Natural killer cell (primary cell): ENCODE data around the gene SLC38A2. TPM values are rescaled to one million over a fixed set of nuclear protein-coding genes. Genes with fewer than 3 reads are reported as not detected.
A peak's percentile ranks its signal among the peaks of the same experiment; 100 is the strongest.

ENCODE experiments used
- ATAC-seq, 3 donors: fragments of 150-1000 bp in 2 of 3; fragments of 200-7000 bp in 1 of 3; cut with Tn5 transposase; 1 replicate in 1 of 3; 2 replicates in 2 of 3; pipeline ENCODE4 v1.10.0; 2021; ENCODE audit warnings: mild to moderate bottlenecking in 2 of 3, moderate library complexity in 2 of 3
- DNase-seq, 2 donors: peaks; one replicate each; pipeline versions ENCODE4 v3.0.0 to v3.0.0-alpha.2; 2013 to 2021; ENCODE audit warnings: mixed read lengths in 1 of 2
- H3K27ac ChIP-seq: one replicate; pipeline ENCODE4 v1.5.1; 2013; ENCODE audit warnings: mild to moderate bottlenecking, low read length
- H3K27me3 ChIP-seq: one replicate; pipeline ENCODE4 v1.6.1; 2013; ENCODE audit warnings: low read length; ENCODE audit not compliant: control insufficient read depth, insufficient read depth
- H3K36me3 ChIP-seq: one replicate; pipeline ENCODE4 v1.6.1; 2013; ENCODE audit warnings: low read length; ENCODE audit not compliant: control insufficient read depth, insufficient read depth
- H3K4me1 ChIP-seq: one replicate; pipeline ENCODE4 v1.6.1; 2013; ENCODE audit warnings: low read length; ENCODE audit not compliant: control insufficient read depth, insufficient read depth
- H3K4me3 ChIP-seq: one replicate; pipeline ENCODE4 v1.5.1; 2013; ENCODE audit warnings: low read length
- H3K9me3 ChIP-seq: one replicate; pipeline ENCODE4 v1.6.1; 2013; ENCODE audit warnings: low read length; ENCODE audit not compliant: control insufficient read depth, insufficient read depth
- H3K27ac Mint-ChIP-seq, 2 donors: one replicate each; pipeline ENCODE4 v1.8.0; 2022; ENCODE audit warnings: mild to moderate bottlenecking in 2 of 2, mixed read lengths in 2 of 2, moderate library complexity in 1 of 2
- H3K27me3 Mint-ChIP-seq, 2 donors: one replicate each; pipeline ENCODE4 v1.8.0; 2022; ENCODE audit warnings: low read depth in 2 of 2, mixed read lengths in 2 of 2
- H3K36me3 Mint-ChIP-seq: one replicate; pipeline ENCODE4 v1.8.0; 2022; ENCODE audit warnings: mixed read lengths
- H3K4me1 Mint-ChIP-seq, 2 donors: one replicate each; pipeline ENCODE4 v1.8.0; 2022; ENCODE audit warnings: mixed read lengths in 2 of 2
- H3K4me3 Mint-ChIP-seq: one replicate; pipeline ENCODE4 v1.8.0; 2022; ENCODE audit warnings: mild to moderate bottlenecking, moderate library complexity, mixed read lengths
- H3K9me3 Mint-ChIP-seq, 2 donors: one replicate each; pipeline ENCODE4 v1.8.0; 2022; ENCODE audit warnings: mixed read lengths in 2 of 2
- whole genome bisulfite sequencing: methylation state at CpG from one replicate; pipeline ENCODE4 v1.1.7; 2013; ENCODE audit warnings: missing lambda C conversion rate; ENCODE audit not compliant: insufficient coverage; 5-methylcytosine and 5-hydroxymethylcytosine counted together
- intact Hi-C: fragments of 100-400 bp; cut with micrococcal nuclease; formaldehyde crosslinking; loops from one replicate; pipeline ENCODE4 v1.14.2; 2022
- total RNA-seq, 4 donors: library from RNA; stranded (reverse); fragments of 120-200 nt in 1 of 4; gene quantifications; one replicate each; pipeline versions ENCODE4 v1.2.3 to v1.2.4, GENCODE V29; 2013 to 2022
- TF ChIP-seq, protein P1 (sequence below): fragments of 200-600 bp; IDR thresholded peaks from one replicate; pipeline ENCODE4 v1.8.0; 2022; ENCODE audit warnings: antibody characterized with exemption

Gene SLC38A2
- total RNA-seq, 3 donors from 2014 or later (not counting 1 experiment from before 2014, with no cell fraction given) = 131 to 241 (median 167) TPM

DNA sequence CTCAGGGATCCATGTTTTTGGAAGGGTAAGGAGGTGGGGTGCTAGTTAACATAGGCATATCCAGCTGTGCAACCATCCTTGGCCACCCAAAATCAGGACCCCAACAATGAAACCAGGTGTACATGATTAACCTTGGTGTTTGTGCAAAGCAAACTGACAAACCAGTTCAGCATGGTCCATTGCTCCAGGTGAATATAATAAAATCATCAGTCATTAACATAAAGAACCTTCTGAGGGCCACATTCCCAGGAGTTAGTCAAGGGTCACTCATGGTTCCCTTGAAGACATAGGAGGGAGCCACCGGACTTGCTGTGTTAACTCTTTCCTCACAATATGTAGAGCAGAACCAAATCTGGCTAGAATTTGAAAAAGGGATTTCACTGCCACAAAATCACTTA, 17.8 kb downstream of the SLC38A2 start:
- Mint-ChIP-seq H3K4me1 (peaks cover 21 to 28% of the 10 kb centered on the region in 2 donors), H3K9me3 (no peaks in the 10 kb centered on the region), H3K36me3 (no peaks in the 10 kb centered on the region), H3K4me3 (no peak overlapping the region), H3K27ac (no peak overlapping the region), H3K27me3 (no peaks in the 10 kb centered on the region)
- 100% methylated on average over 1 of the region's 1 CpG for WGBS
- peaks cover 14% of the 10 kb centered on the region for H3K36me3 ChIP-seq
- intact Hi-C loops = no loop called here
- H3K9me3 ChIP-seq = no peaks in the 10 kb centered on the region
- TF ChIP-seq, protein P1, sequence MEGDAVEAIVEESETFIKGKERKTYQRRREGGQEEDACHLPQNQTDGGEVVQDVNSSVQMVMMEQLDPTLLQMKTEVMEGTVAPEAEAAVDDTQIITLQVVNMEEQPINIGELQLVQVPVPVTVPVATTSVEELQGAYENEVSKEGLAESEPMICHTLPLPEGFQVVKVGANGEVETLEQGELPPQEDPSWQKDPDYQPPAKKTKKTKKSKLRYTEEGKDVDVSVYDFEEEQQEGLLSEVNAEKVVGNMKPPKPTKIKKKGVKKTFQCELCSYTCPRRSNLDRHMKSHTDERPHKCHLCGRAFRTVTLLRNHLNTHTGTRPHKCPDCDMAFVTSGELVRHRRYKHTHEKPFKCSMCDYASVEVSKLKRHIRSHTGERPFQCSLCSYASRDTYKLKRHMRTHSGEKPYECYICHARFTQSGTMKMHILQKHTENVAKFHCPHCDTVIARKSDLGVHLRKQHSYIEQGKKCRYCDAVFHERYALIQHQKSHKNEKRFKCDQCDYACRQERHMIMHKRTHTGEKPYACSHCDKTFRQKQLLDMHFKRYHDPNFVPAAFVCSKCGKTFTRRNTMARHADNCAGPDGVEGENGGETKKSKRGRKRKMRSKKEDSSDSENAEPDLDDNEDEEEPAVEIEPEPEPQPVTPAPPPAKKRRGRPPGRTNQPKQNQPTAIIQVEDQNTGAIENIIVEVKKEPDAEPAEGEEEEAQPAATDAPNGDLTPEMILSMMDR = no peak
- no peaks in the 10 kb centered on the region for H3K27me3 ChIP-seq
- DNase-seq (no peak), ATAC-seq (no peak)
- no peak overlapping the region for H3K4me3 ChIP-seq
- H3K27ac ChIP-seq = no peak overlapping the region
- no peaks in the 10 kb centered on the region for H3K4me1 ChIP-seq

DNA sequence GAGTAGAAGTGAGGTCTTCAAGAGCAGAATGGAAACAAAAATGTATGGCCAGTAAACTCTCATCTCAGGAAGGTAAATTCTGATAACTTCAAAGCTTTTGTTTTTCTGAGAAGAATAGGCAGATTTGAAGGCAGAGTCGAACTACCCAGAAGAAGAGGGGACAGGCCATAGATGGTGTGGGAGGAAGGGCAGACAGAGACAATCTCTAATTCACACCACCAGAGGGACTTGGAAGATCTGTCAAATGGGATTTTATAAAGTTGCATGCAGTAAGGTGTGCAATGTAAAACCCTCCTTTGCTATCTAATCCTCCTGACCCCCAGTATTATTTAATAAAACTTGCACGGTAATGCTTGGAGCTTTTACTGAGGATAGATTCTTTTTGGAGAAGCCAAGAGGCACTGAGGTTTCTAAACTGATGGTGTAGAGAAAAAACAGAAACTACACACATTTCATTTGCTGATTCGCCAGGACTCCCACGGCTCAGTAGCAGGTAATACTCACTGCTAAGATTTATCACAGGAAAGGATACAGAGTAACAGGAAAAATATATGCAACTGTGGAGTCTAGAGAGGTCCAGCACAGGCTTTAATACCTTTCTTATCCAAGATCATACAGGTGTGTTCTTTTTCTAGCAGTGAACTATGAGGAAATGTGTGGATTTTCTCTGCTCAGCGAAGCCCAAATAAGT, 18.3 kb downstream of the SLC38A2 start:
- H3K4me3 ChIP-seq = no peak overlapping the region
- intact Hi-C loops = no loop called here
- TF ChIP-seq, protein P1 = no peak
- ATAC-seq = peak in 2 of 3 donors; percentile 36 to 49
- DNase-seq = peak in 1 of 2 donors; percentile 48
- no peak overlapping the region for H3K27ac ChIP-seq
- H3K9me3 ChIP-seq = no peaks in the 10 kb centered on the region
- no peaks in the 10 kb centered on the region for H3K27me3 Mint-ChIP-seq
- H3K27ac Mint-ChIP-seq = peak overlapping the region in 1 of 2 donors; percentile 30
- H3K27me3 ChIP-seq = no peaks in the 10 kb centered on the region
- H3K4me3 Mint-ChIP-seq = no peak overlapping the region
- 62% methylated on average over 4 of the region's 5 CpGs for WGBS
- no peaks in the 10 kb centered on the region for H3K36me3 Mint-ChIP-seq
- H3K4me1 ChIP-seq = no peaks in the 10 kb centered on the region
- H3K36me3 ChIP-seq = peaks cover 9% of the 10 kb centered on the region
- H3K4me1 Mint-ChIP-seq = peaks cover 23 to 26% of the 10 kb centered on the region in 2 donors
- H3K9me3 Mint-ChIP-seq = no peaks in the 10 kb centered on the region

DNA sequence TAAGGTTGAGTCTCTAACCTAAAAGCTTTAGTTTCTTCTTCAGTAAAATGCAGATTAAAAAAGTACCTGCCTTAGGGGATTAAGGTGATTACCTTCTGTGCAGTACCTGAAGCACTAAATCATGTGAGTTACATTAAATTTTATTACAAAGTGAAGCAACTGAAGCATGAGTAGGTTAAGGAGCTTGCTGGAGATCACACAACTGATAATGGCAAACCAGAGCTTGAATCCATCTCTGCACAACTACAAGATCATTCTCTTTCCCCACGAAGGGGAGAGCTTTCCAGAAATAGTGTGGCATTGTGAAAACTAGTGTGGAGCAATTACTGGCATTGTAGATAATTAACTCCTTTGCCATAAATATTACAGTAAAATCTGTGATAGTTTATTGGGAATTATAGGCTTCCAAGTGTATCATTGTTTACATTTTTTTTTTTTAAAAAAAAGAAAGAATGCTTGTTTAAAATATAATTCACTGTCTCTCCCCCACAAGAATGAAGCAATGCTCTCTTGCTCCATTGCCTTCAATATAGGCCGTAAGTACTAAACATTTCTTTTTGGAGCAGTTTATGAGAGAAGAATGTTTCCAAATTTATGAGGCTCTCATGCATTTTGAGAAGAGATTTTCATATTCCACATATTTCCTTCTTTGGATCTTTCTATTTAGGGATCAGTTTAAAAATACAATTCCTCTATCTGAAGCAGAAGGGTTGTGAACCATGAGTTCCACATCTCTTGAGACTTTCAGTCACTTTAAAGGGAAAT, 20.5 kb downstream of the SLC38A2 start:
- no peaks in the 10 kb centered on the region for H3K9me3 Mint-ChIP-seq
- Histone ChIP-seq H3K9me3 (no peaks in the 10 kb centered on the region), H3K36me3 (no peaks in the 10 kb centered on the region), H3K4me1 (no peaks in the 10 kb centered on the region), H3K27ac (no peak overlapping the region), H3K4me3 (no peak overlapping the region), H3K27me3 (no peaks in the 10 kb centered on the region)
- ATAC-seq (no peak), DNase-seq (no peak)
- TF ChIP-seq, protein P1 = no peak
- H3K27ac Mint-ChIP-seq = no peak overlapping the region
- H3K4me3 Mint-ChIP-seq = no peak overlapping the region
- H3K27me3 Mint-ChIP-seq = no peaks in the 10 kb centered on the region
- intact Hi-C loops = no loop called here
- H3K4me1 Mint-ChIP-seq = peaks cover 12 to 19% of the 10 kb centered on the region in 2 donors
- no peaks in the 10 kb centered on the region for H3K36me3 Mint-ChIP-seq
- no CpG with 5 or more reads among the region's 2 CpGs for WGBS
